Stimulated activated CD4-positive, alpha-beta T cell treated with anti-CD3 and anti-CD28 coated beads, Interleukin-4, amount 100 ng/mL, for 24 hours (primary cell): Measurements from ENCODE around the gene HLA-DQA1.
"Not testable (repeated sequence)": the region's sequence is repeated elsewhere in the genome, so short reads cannot be mapped to it uniquely, and the experiment has no call there.

Source experiments
- DNase-seq: peaks from one replicate; pipeline ENCODE4 v3.0.0-alpha.2; 2020

HLA-DQA1 gene

GRCh38 chr6:32659856-32660595, 22.8 kb downstream of the HLA-DQA1 start:
- DNase-seq = no peak

GRCh38 chr6:32662099-32662498, 24.9 kb downstream of the HLA-DQA1 start:
- no peak for DNase-seq

- no peak for DNase-seq
Observed at GRCh38 chr6:32662836-32663235, 25.6 kb downstream of the HLA-DQA1 start.

- DNase-seq = no peak
Observed at GRCh38 chr6:32664354-32664753, 27.1 kb downstream of the HLA-DQA1 start.

GRCh38 chr6:32664827-32665362, 27.7 kb downstream of the HLA-DQA1 start:
- peak; percentile 6 for DNase-seq

GRCh38 chr6:32665661-32666060, 28.5 kb downstream of the HLA-DQA1 start:
- DNase-seq = no peak

- DNase-seq = peak; percentile 26
Observed at GRCh38 chr6:32666420-32667300, 29.5 kb downstream of the HLA-DQA1 start, which contains the start of gene HLA-DQB1. HLA-DQB1 (minus strand) TSS chr6:32666657; CDS start chr6:32666607, 50 bp downstream.

GRCh38 chr6:32668226-32668747, 31.1 kb downstream of the HLA-DQA1 start:
- DNase-seq = peak; percentile 50

- DNase-seq = no peak
Observed at GRCh38 chr6:32669240-32669639, 32.0 kb downstream of the HLA-DQA1 start.

- no peak for DNase-seq
Observed at GRCh38 chr6:32669893-32670292, 32.7 kb downstream of the HLA-DQA1 start.

- not testable (repeated sequence) for DNase-seq
Observed at GRCh38 chr6:32671908-32672307, 34.7 kb downstream of the HLA-DQA1 start.

- DNase-seq = not testable (repeated sequence)
Observed at GRCh38 chr6:32674123-32674522, 36.9 kb downstream of the HLA-DQA1 start.

GRCh38 chr6:32679492-32679891, 42.3 kb downstream of the HLA-DQA1 start:
- no peak for DNase-seq

- DNase-seq = no peak
Observed at GRCh38 chr6:32680055-32680454, 42.8 kb downstream of the HLA-DQA1 start.

GRCh38 chr6:32684246-32684645, 47.0 kb downstream of the HLA-DQA1 start:
- DNase-seq = no peak

- peak; percentile 24 for DNase-seq
Observed at GRCh38 chr6:32685603-32686002, 48.4 kb downstream of the HLA-DQA1 start.

GRCh38 chr6:32689531-32690501, 52.6 kb downstream of the HLA-DQA1 start:
- DNase-seq = no peak

GRCh38 chr6:32692019-32692418, 54.8 kb downstream of the HLA-DQA1 start:
- DNase-seq = peak; percentile 63
